GM19463 (cell line): ENCODE results near the gene BARX1.
"Not testable (repeated sequence)": the region's sequence is repeated elsewhere in the genome, so short reads cannot be mapped to it uniquely, and the experiment has no call there.

Source experiments
- ATAC-seq: cut with Tn5 transposase; IDR thresholded peaks from one replicate; pipeline ENCODE4 v1.9.1; 2021; ENCODE audit warnings: mild to moderate bottlenecking, moderate library complexity; ENCODE audit not compliant: unreplicated experiment

Gene BARX1

GRCh38 chr9:93952784-93953495 is 2.2 kb downstream of the BARX1 start:
- ATAC-seq: no peak

- ATAC-seq: no peak
These were observed 2.9 kb downstream of the BARX1 start for GRCh38 chr9:93952119-93952783.

- ATAC-seq: no peak
These were observed 3.5 kb downstream of the BARX1 start for GRCh38 chr9:93951655-93952118.

GRCh38 chr9:93950619-93951601 is 4.2 kb downstream of the BARX1 start:
- no peak for ATAC-seq

GRCh38 chr9:93949694-93950449 is 5.3 kb downstream of the BARX1 start:
- ATAC-seq: no peak

GRCh38 chr9:93949073-93949693 is 6.0 kb downstream of the BARX1 start:
- ATAC-seq: no peak

- ATAC-seq: no peak
These were observed 6.6 kb downstream of the BARX1 start for GRCh38 chr9:93948441-93949072.

- no peak for ATAC-seq
These were observed 7.6 kb downstream of the BARX1 start for GRCh38 chr9:93947409-93948070.

GRCh38 chr9:93946338-93946712 is 8.8 kb downstream of the BARX1 start:
- ATAC-seq: no peak

- ATAC-seq: no peak
These were observed 9.5 kb downstream of the BARX1 start for GRCh38 chr9:93945400-93946337.

- no peak for ATAC-seq
These were observed 11.1 kb downstream of the BARX1 start for GRCh38 chr9:93944011-93944410.

- ATAC-seq: no peak
These were observed 13.0 kb downstream of the BARX1 start for GRCh38 chr9:93942161-93942560.

- no peak for ATAC-seq
These were observed 13.7 kb downstream of the BARX1 start for GRCh38 chr9:93941493-93941892.

- ATAC-seq: no peak
These were observed 14.2 kb downstream of the BARX1 start for GRCh38 chr9:93940951-93941350.

- not testable (repeated sequence) for ATAC-seq
These were observed 15.6 kb downstream of the BARX1 start for GRCh38 chr9:93939589-93939988.

GRCh38 chr9:93937193-93937592 is 18.0 kb downstream of the BARX1 start:
- ATAC-seq: no peak

GRCh38 chr9:93931905-93932304 is 23.2 kb downstream of the BARX1 start:
- no peak for ATAC-seq

- no peak for ATAC-seq
These were observed 25.1 kb downstream of the BARX1 start for GRCh38 chr9:93930070-93930469.
